Gastrocnemius medialis (tissue), 4 donors: Measurements from ENCODE around the gene ZNF622.

Experiments used
- POLR2A ChIP-seq, 2 donors: fragments of 450-650 bp; IDR thresholded peaks; one replicate each; pipeline ENCODE4 v1.6.1; 2017; ENCODE audit warnings: antibody characterized with exemption in 2 of 2, mild to moderate bottlenecking in 2 of 2, moderate library complexity in 2 of 2
- TF ChIP-seq, protein P1 (sequence below), 5 experiments: fragments of 450-650 bp in 3 of 5; fragments of 200-600 bp in 2 of 5; sonication (generic) in 2 of 5; IDR thresholded peaks in 4 of 5; conservative IDR thresholded peaks in 1 of 5; 1 replicate in 4 of 5; 2 replicates in 1 of 5; pipeline ENCODE4 v1.5.1; 2016 to 2019; ENCODE audit warnings: antibody characterized with exemption in 5 of 5, mild to moderate bottlenecking in 3 of 5, moderate library complexity in 3 of 5

- TF ChIP-seq POLR2A (IDR thresholded peaks at IDR 0.05), result no peak
- TF ChIP-seq, protein P1, sequence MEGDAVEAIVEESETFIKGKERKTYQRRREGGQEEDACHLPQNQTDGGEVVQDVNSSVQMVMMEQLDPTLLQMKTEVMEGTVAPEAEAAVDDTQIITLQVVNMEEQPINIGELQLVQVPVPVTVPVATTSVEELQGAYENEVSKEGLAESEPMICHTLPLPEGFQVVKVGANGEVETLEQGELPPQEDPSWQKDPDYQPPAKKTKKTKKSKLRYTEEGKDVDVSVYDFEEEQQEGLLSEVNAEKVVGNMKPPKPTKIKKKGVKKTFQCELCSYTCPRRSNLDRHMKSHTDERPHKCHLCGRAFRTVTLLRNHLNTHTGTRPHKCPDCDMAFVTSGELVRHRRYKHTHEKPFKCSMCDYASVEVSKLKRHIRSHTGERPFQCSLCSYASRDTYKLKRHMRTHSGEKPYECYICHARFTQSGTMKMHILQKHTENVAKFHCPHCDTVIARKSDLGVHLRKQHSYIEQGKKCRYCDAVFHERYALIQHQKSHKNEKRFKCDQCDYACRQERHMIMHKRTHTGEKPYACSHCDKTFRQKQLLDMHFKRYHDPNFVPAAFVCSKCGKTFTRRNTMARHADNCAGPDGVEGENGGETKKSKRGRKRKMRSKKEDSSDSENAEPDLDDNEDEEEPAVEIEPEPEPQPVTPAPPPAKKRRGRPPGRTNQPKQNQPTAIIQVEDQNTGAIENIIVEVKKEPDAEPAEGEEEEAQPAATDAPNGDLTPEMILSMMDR (IDR thresholded peaks at IDR 0.05 in 4 of 5, conservative IDR thresholded peaks at IDR 0.05 in 1 of 5), result peak in 2 of 5 experiments; percentile 16 to 31
These were observed 27.6 kb downstream of the ZNF622 start for GRCh38 chr5:16437977-16438376.
